ENCODE data around the gene BBOX1. TPM values are rescaled to one million over a fixed set of nuclear protein-coding genes. Genes with fewer than 3 reads are reported as not detected.

Gene BBOX1
- total and polyA plus RNA-seq, 12 donors = 0.25 TPM; not detected in 11

GRCh38 chr11:27022659-27023251, 17.9 kb upstream of the BBOX1 start:
- 80 to 86% methylated on average over 1 of the region's 1 CpG for WGBS, 2 donors

GRCh38 chr11:27024865-27025264, 15.8 kb upstream of the BBOX1 start:
- peaks cover 0 to 6% (median 0%) of the 10 kb centered on the region in 7 donors for H3K27me3 ChIP-seq
- peaks cover 0 to 6% (median 0%) of the 10 kb centered on the region in 9 donors for H3K4me1 ChIP-seq
- H3K36me3 ChIP-seq = no peaks in the 10 kb centered on the region
- H3K27ac ChIP-seq = no peak overlapping the region
- ATAC-seq (no peak), DNase-seq (no peak)
- H3K9me3 ChIP-seq = no peaks in the 10 kb centered on the region
- no peak overlapping the region for H3K4me3 ChIP-seq
- TF ChIP-seq, protein P1, sequence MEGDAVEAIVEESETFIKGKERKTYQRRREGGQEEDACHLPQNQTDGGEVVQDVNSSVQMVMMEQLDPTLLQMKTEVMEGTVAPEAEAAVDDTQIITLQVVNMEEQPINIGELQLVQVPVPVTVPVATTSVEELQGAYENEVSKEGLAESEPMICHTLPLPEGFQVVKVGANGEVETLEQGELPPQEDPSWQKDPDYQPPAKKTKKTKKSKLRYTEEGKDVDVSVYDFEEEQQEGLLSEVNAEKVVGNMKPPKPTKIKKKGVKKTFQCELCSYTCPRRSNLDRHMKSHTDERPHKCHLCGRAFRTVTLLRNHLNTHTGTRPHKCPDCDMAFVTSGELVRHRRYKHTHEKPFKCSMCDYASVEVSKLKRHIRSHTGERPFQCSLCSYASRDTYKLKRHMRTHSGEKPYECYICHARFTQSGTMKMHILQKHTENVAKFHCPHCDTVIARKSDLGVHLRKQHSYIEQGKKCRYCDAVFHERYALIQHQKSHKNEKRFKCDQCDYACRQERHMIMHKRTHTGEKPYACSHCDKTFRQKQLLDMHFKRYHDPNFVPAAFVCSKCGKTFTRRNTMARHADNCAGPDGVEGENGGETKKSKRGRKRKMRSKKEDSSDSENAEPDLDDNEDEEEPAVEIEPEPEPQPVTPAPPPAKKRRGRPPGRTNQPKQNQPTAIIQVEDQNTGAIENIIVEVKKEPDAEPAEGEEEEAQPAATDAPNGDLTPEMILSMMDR (IDR thresholded peaks at IDR 0.05) = no peak
- 76 to 83% methylated on average over 3 of the region's 3 CpGs for WGBS, 2 donors
- intact Hi-C loops (cut with DNase I) = no loop called here

More at GRCh38 chr11:27022659-27023251, 17.9 kb upstream of the BBOX1 start:
- TF ChIP-seq, protein P1 (IDR thresholded peaks at IDR 0.05) = no peak
- no peaks in the 10 kb centered on the region for H3K36me3 ChIP-seq
- DNase-seq (no peak), ATAC-seq (no peak)
- H3K27me3 ChIP-seq = peaks cover 0 to 6% (median 0%) of the 10 kb centered on the region in 7 donors
- H3K9me3 ChIP-seq = no peaks in the 10 kb centered on the region
- H3K4me1 ChIP-seq = no peaks in the 10 kb centered on the region
- no peak overlapping the region for H3K27ac ChIP-seq
- no peak overlapping the region for H3K4me3 ChIP-seq
- intact Hi-C loops (cut with DNase I) = no loop called here

GRCh38 chr11:27025312-27025955, 15.2 kb upstream of the BBOX1 start:
- TF ChIP-seq, protein P1 (IDR thresholded peaks at IDR 0.05) = no peak
- intact Hi-C loops (cut with DNase I) = no loop called here

DNA sequence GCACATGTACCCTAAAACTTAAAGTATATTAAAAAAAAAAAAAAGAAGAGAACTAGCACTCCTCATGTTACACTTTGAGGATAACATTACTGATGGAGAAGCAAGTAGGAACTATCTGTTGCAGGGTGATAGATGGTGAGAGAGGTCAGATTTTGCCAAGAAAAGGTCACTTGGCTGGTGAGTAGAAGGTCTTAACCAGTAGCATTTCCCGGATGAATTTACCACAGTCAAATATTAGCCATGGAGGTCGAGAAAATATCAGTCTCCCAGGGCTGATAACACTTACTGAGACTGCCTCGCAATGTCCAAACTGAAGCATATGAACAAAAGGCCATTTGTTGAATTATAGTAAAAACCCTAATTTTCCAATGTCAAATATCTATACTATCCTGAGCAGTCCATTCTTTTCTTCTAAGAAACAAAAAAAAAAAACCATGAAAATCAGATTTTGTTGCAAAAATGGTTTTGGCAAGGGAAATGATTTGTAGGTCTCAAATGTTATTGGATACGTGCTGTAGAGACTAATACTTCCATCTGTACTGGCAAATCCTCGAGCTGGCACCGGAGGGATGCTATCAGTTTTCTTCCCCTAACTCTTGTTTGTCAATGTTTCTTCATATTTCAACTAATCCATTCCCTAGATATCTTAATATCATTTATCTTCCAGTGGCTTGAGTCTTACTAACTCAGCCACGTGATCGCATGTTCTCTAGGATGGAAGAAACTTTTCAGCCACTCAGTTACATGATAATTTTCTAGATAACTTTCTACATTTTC, 14.5 kb upstream of the BBOX1 start:
- Histone ChIP-seq H3K9me3 (no peaks in the 10 kb centered on the region), H3K27ac (no peak overlapping the region), H3K4me1 (peaks cover 0 to 6% (median 0%) of the 10 kb centered on the region in 9 donors), H3K27me3 (peaks cover 0 to 6% (median 0%) of the 10 kb centered on the region in 7 donors), H3K4me3 (no peak overlapping the region), H3K36me3 (no peaks in the 10 kb centered on the region)
- WGBS, 2 donors = 80 to 83% methylated on average over 8 of the region's 8 CpGs
- DNase-seq = no peak
- TF ChIP-seq, protein P1 (IDR thresholded peaks at IDR 0.05) = no peak
- intact Hi-C loops (cut with DNase I) = no loop called here
- no peak for ATAC-seq

More at GRCh38 chr11:27025312-27025955, 15.2 kb upstream of the BBOX1 start:
- Histone ChIP-seq H3K9me3 (no peaks in the 10 kb centered on the region), H3K4me1 (peaks cover 0 to 6% (median 0%) of the 10 kb centered on the region in 9 donors), H3K27me3 (peaks cover 0 to 6% (median 0%) of the 10 kb centered on the region in 7 donors), H3K4me3 (no peak overlapping the region), H3K36me3 (no peaks in the 10 kb centered on the region), H3K27ac (no peak overlapping the region)
- 84 to 88% methylated on average over 6 of the region's 6 CpGs for WGBS, 2 donors
- DNase-seq (no peak), ATAC-seq (no peak)
